Measurements from ENCODE around the gene SNRNP40. TPM values are rescaled to one million over a fixed set of nuclear protein-coding genes. Genes with fewer than 3 reads are reported as not detected.

The SNRNP40 gene
- total RNA-seq, 2 experiments from 2014 or later: 48.4 to 53.7 TPM

DNA sequence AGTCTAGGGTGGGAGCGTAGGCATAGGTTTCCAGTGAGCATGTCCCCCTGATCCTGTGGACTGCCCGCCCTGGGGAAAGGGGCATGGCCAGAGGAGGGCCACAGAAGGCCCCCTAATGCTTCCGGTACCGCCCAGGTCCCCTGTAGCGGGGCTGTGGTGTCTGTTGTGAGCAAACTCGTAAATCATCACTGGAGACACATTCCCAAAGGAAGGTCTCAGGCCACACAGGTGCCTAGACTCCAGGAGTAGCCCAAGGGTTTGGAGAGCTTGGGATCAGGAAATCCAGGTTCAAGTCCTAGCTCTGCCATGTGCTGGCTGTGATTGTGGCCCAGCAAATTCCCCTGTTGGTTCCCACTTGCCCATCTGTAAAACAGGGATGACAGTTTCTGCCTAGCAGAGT, 77.1 kb downstream of the SNRNP40 start:
- Mint-ChIP-seq H3K4me1 (ENCODE audit: low read depth) (no peaks in the 10 kb centered on the region), H3K27ac (no peak overlapping the region), H3K4me3 (no peak overlapping the region), H3K36me3 (ENCODE audit: low read depth) (no peaks in the 10 kb centered on the region), H3K27me3 (peaks cover 27% of the 10 kb centered on the region), H3K9me3 (no peaks in the 10 kb centered on the region)
- H3K9me3 ChIP-seq (ENCODE audit: control insufficient read depth in 1 of 2, insufficient read depth in 1 of 2, low read length in 2 of 2): no peaks in the 10 kb centered on the region
- H3K27ac ChIP-seq (ENCODE audit: low read depth in 1 of 2, low read length in 2 of 2): no peak overlapping the region
- ATAC-seq (ENCODE audit: poor library complexity) (no peak), DNase-seq (no peak)
- H3K4me3 ChIP-seq (ENCODE audit: low read length): no peak overlapping the region
- intact Hi-C loops (cut with DNase I, micrococcal nuclease): no loop called here
- CTCF ChIA-PET: no interaction called here
- no peaks in the 10 kb centered on the region for H3K4me1 ChIP-seq (ENCODE audit: insufficient read depth, low read length)
- peaks cover 0 to under 1% of the 10 kb centered on the region in 2 experiments for H3K27me3 ChIP-seq (ENCODE audit: control insufficient read depth in 1 of 2, insufficient read depth in 2 of 2, low read length in 2 of 2)
- no peaks in the 10 kb centered on the region for H3K36me3 ChIP-seq (ENCODE audit: insufficient read depth, low read length)
- POLR2A ChIA-PET: no interaction called here
- TF ChIP-seq, protein P1, sequence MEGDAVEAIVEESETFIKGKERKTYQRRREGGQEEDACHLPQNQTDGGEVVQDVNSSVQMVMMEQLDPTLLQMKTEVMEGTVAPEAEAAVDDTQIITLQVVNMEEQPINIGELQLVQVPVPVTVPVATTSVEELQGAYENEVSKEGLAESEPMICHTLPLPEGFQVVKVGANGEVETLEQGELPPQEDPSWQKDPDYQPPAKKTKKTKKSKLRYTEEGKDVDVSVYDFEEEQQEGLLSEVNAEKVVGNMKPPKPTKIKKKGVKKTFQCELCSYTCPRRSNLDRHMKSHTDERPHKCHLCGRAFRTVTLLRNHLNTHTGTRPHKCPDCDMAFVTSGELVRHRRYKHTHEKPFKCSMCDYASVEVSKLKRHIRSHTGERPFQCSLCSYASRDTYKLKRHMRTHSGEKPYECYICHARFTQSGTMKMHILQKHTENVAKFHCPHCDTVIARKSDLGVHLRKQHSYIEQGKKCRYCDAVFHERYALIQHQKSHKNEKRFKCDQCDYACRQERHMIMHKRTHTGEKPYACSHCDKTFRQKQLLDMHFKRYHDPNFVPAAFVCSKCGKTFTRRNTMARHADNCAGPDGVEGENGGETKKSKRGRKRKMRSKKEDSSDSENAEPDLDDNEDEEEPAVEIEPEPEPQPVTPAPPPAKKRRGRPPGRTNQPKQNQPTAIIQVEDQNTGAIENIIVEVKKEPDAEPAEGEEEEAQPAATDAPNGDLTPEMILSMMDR (IDR thresholded peaks at IDR 0.05): no peak

GRCh38 chr1:31218705-31219104, 77.9 kb downstream of the SNRNP40 start:
- H3K27me3 ChIP-seq (ENCODE audit: control insufficient read depth in 1 of 2, insufficient read depth in 2 of 2, low read length in 2 of 2): no peaks in the 10 kb centered on the region
- DNase-seq (no peak), ATAC-seq (ENCODE audit: poor library complexity) (no peak)
- intact Hi-C loops (cut with DNase I, micrococcal nuclease): no loop called here
- H3K4me3 ChIP-seq (ENCODE audit: low read length): no peak overlapping the region
- Mint-ChIP-seq H3K9me3 (no peaks in the 10 kb centered on the region), H3K27ac (no peak overlapping the region), H3K4me3 (no peak overlapping the region), H3K4me1 (ENCODE audit: low read depth) (no peaks in the 10 kb centered on the region), H3K36me3 (ENCODE audit: low read depth) (no peaks in the 10 kb centered on the region), H3K27me3 (peaks cover 22% of the 10 kb centered on the region)
- TF ChIP-seq, protein P1 (IDR thresholded peaks at IDR 0.05): no peak
- no peak overlapping the region for H3K27ac ChIP-seq (ENCODE audit: low read depth in 1 of 2, low read length in 2 of 2)
- POLR2A ChIA-PET: no interaction called here
- H3K4me1 ChIP-seq (ENCODE audit: insufficient read depth, low read length): no peaks in the 10 kb centered on the region
- H3K36me3 ChIP-seq (ENCODE audit: insufficient read depth, low read length): no peaks in the 10 kb centered on the region
- CTCF ChIA-PET: no interaction called here
- no peaks in the 10 kb centered on the region for H3K9me3 ChIP-seq (ENCODE audit: control insufficient read depth in 1 of 2, insufficient read depth in 1 of 2, low read length in 2 of 2)

DNA sequence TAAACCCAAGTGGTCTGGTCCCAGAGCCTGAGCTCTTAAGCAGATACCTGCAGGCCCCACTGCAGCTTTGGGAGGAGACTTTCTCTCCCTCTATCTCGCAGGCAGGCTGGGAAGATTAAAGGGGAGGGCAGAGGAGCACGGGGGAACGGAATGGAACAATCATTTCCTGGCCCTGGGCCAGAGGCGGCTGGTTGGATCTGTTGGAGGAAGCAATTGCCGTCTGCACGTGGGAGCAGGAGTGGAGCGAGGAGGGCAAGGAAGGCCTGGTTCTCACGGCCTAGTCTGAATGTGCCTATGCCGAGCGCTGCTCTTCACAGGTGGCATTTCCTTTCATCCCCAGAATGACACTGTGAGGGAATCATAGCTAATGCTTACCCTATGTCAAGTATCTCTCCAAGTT, 80.6 kb downstream of the SNRNP40 start:
- no peaks in the 10 kb centered on the region for H3K4me1 Mint-ChIP-seq (ENCODE audit: low read depth)
- H3K27ac Mint-ChIP-seq: no peak overlapping the region
- H3K27ac ChIP-seq (ENCODE audit: low read depth in 1 of 2, low read length in 2 of 2): no peak overlapping the region
- H3K36me3 ChIP-seq (ENCODE audit: insufficient read depth, low read length): no peaks in the 10 kb centered on the region
- no peaks in the 10 kb centered on the region for H3K27me3 ChIP-seq (ENCODE audit: control insufficient read depth in 1 of 2, insufficient read depth in 2 of 2, low read length in 2 of 2)
- ATAC-seq (ENCODE audit: poor library complexity): no peak
- H3K9me3 ChIP-seq (ENCODE audit: control insufficient read depth in 1 of 2, insufficient read depth in 1 of 2, low read length in 2 of 2): peaks cover 0 to 9% of the 10 kb centered on the region in 2 experiments
- no peak overlapping the region for H3K4me3 ChIP-seq (ENCODE audit: low read length)
- no peaks in the 10 kb centered on the region for H3K4me1 ChIP-seq (ENCODE audit: insufficient read depth, low read length)
- intact Hi-C loops (cut with DNase I, micrococcal nuclease): no loop called here
- ChIA-PET POLR2A (no interaction called here), CTCF (no interaction called here)
- peaks cover 21% of the 10 kb centered on the region for H3K27me3 Mint-ChIP-seq
- no peaks in the 10 kb centered on the region for H3K9me3 Mint-ChIP-seq
- H3K4me3 Mint-ChIP-seq: no peak overlapping the region
- no peaks in the 10 kb centered on the region for H3K36me3 Mint-ChIP-seq (ENCODE audit: low read depth)
- TF ChIP-seq, protein P1 (IDR thresholded peaks at IDR 0.05): no peak
- DNase-seq: no peak

All from CD4-positive, alpha-beta T cell (primary cell).